MM.1S (cell line): ENCODE results near the gene JHY.

ENCODE experiments used
- CTCF ChIP-seq: fragments of 300-600 bp; sonication (generic); IDR thresholded peaks from 2 replicates; pipeline ENCODE4 v1.5.1; 2016; ENCODE audit warnings: antibody characterized with exemption, low read length, mixed read lengths
- EZH2 ChIP-seq: fragments of 300-600 bp; sonication (generic); optimal IDR thresholded peaks from 2 replicates; pipeline ENCODE3; 2017; ENCODE audit warnings: low read depth, mild to moderate bottlenecking, antibody characterized with exemption, low read length, mixed read lengths

GRCh38 chr11:122877732-122878131 is 4.8 kb upstream of the JHY start:
- no peak for TF ChIP-seq CTCF
- no peak for TF ChIP-seq EZH2
